ENCODE results near the gene POLR1C.
"Not testable (repeated sequence)": the region's sequence is repeated elsewhere in the genome, so short reads cannot be mapped to it uniquely, and the experiment has no call there.

POLR1C gene

GRCh38 chr6:43511824-43512415, 5.0 kb upstream of the POLR1C start:
- DNase-seq = no peak

- no peak for DNase-seq
These were observed 1.1 kb upstream of the POLR1C start for GRCh38 chr6:43515808-43516207.

GRCh38 chr6:43516367-43516696, 557 bp upstream of the POLR1C start:
- no peak for DNase-seq

- DNase-seq = no peak
These were observed 842 bp downstream of the POLR1C start for GRCh38 chr6:43517505-43518357.

- DNase-seq = no peak
These were observed 3.2 kb downstream of the POLR1C start for GRCh38 chr6:43520097-43520496.

GRCh38 chr6:43521836-43522235, 4.9 kb downstream of the POLR1C start:
- DNase-seq = no peak

GRCh38 chr6:43522547-43523261, 5.8 kb downstream of the POLR1C start:
- DNase-seq = no peak

GRCh38 chr6:43523284-43523683, 6.4 kb downstream of the POLR1C start:
- no peak for DNase-seq

- no peak for DNase-seq
These were observed 7.6 kb downstream of the POLR1C start for GRCh38 chr6:43524483-43524961.

- no peak for DNase-seq
These were observed 15.3 kb downstream of the POLR1C start for GRCh38 chr6:43532201-43532600.

GRCh38 chr6:43538986-43539385, 22.1 kb downstream of the POLR1C start:
- not testable (repeated sequence) for DNase-seq

GRCh38 chr6:43539409-43539808, 22.5 kb downstream of the POLR1C start:
- DNase-seq = not testable (repeated sequence)

- no peak for DNase-seq
These were observed 23.6 kb downstream of the POLR1C start for GRCh38 chr6:43540507-43540906.

- no peak for DNase-seq
These were observed 25.0 kb downstream of the POLR1C start for GRCh38 chr6:43541774-43542471.

GRCh38 chr6:43544461-43544860, 27.6 kb downstream of the POLR1C start:
- no peak for DNase-seq

GRCh38 chr6:43547222-43547621, 30.3 kb downstream of the POLR1C start:
- DNase-seq = no peak

GRCh38 chr6:43557620-43558019, 40.7 kb downstream of the POLR1C start:
- DNase-seq = not testable (repeated sequence)

- DNase-seq = no peak
These were observed 42.4 kb downstream of the POLR1C start for GRCh38 chr6:43559328-43559727.

GRCh38 chr6:43570876-43571441, 54.1 kb downstream of the POLR1C start:
- DNase-seq = no peak
